HG02678 (cell line): ENCODE measurements around the gene CDK1.

Source experiments
- ATAC-seq: cut with Tn5 transposase; IDR thresholded peaks from one replicate; pipeline ENCODE4 v1.9.1; 2021; ENCODE audit warnings: mild to moderate bottlenecking, moderate library complexity; ENCODE audit not compliant: unreplicated experiment

CDK1 gene

DNA sequence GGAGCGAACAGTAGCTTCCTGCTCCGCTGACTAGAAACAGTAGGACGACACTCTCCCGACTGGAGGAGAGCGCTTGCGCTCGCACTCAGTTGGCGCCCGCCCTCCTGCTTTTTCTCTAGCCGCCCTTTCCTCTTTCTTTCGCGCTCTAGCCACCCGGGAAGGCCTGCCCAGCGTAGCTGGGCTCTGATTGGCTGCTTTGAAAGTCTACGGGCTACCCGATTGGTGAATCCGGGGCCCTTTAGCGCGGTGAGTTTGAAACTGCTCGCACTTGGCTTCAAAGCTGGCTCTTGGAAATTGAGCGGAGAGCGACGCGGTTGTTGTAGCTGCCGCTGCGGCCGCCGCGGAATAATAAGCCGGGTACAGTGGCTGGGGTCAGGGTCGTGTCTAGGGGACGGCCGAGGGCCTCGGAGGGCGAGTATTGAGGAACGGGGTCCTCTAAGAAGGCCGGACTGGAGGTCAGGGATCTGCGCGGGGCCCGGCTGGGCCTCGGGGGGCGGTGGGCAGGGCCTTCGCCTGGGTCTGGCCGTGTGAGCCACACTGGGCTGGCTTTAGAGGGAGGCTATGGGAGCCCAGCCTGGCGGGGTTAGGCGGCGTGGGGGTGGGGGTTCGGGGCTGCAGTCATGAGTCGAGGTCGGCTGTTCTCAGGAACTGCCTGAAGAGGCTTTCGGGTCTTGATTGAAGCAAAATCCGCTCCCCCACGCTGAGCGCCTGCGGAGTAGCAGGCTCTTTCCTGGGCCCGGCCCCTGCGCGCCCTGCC, at the start of gene CDK1:
CDK1 (plus strand) TSS at position 265 of the 757 bp plus-strand sequence. CDS start 1,688 bp downstream, outside the sequence.
- peak; percentile 97 for ATAC-seq

DNA sequence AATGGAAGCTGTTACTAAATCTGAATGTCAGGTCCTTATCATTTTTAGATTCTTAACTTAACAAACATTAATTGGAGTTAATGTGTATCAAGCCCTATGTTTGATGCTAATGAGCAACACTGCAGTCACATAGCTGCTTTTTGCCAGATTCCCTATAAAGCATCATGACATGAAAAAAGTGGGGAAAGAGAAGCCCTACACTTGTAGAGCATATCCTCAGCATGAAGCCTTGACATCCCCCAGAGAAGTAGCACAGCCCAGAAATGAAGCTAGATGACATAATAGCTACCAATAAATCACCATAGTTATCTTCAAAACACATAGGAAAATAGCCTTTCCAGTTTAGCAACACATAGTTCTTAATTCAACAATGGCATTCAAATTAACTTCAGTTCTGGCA, 49.2 kb upstream of the CDK1 start:
- no peak for ATAC-seq

DNA sequence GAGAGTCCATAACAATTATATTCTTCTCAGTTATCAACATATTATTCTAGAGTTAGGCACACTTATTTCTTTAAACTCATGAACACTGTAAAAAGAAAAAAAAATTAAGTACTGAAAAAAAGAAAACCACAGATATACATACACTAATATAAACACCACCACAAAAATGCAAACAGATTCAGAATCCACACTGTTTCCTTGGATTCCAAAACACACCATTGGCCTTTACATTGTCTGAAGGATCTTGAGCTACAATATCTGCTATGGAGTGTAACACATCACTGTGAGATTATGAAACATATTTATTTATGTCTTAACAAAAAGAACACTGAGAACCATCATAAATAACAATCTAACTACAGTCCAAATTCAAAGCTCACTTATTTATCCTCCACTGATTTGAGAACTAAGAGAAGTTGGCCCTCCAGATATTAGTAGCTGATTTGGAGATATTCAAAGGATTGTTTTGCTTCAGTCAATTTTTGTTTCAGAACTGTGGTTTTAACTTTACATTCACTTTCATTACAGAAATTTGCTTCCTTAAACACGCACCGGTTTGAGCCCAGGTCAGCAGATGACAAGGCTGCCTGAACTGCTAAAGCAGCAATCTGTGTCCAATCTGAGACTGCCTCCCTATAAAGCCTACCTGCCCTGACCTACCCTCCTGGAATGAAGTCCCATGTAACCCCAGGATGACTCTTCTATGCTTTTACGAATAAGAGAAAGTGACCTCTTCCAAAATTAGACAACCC, 47.0 kb upstream of the CDK1 start:
- peak; percentile 83 for ATAC-seq

DNA sequence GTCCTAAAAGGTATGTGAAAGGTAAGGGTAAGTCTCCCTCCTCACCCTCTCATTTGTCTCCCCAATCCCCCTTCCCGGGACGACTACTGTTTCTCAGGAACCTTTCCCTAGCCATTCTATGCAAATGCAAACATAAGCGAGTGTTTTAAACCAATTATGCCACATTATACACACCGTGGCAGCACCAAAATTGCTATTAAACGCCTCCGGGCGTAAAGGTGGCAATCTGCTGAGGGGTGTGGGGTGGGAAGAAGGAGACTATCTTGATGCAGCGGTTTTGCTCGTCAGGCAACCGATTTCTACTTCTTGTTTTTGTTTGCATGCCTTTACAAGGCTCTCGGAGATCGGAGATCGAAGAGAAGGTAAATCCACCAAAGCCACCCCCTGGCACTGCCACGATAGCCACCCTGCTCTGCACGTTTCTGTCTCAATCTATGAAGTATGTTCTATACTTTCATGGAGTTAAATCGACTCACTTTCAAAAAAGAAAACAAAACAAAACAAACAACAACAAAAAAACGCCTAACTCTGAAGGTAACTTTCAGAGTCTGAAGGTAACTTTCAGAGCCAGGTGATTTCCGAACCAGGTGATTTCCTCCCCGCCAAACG, 46.0 kb upstream of the CDK1 start:
- ATAC-seq = no peak

DNA sequence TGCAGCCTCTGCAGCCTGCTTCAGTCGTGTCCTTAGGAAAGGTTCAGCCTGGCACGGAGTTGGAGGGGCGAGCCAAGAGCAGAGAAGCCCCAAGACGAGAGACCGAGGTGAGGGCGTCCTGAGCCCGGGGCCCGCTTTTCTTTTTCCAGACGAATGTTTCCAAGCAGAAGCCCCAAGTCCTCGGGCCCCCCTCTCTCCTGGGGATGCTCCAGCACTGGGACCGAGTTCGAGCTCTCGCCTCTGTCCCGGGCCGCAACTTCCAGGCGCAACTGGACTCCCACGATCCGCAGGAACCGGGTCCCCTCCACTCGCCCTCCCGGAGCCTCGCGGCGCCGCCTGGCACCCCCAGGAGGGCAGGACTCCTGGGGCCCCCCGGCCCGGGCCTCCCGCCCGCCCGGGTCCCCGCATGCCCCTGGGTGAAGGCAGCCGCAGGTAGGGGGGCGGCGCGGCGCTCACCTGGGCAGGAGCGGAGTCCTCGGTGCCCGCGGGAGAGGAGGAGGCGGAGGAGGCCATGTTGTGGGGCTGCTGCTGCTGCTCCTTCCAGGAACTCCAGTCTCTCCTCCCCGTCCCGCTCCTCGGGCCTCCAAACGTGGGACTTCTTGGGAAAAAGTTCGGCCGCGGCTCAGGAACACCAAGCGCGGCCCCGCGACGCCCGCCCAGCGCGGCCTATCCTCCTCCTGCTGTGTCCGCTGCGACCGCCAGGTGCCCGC, 45.3 kb upstream of the CDK1 start:
- ATAC-seq = peak; percentile 50

DNA sequence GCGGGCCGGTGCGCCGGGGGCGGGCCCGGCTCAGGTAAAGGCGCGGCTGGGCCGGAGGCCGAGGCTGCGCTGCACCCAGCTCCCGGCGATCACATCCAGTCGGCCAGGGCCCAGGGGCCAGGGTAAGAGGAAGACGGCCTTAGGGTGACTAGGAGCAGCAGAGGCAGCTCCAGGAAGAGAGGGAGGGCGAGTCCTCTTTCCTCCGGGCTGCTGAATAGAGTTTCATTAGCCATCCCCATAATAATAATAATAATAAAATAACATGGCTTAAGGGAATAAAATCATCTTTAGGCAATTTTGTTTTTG, 44.8 kb upstream of the CDK1 start:
- no peak for ATAC-seq

DNA sequence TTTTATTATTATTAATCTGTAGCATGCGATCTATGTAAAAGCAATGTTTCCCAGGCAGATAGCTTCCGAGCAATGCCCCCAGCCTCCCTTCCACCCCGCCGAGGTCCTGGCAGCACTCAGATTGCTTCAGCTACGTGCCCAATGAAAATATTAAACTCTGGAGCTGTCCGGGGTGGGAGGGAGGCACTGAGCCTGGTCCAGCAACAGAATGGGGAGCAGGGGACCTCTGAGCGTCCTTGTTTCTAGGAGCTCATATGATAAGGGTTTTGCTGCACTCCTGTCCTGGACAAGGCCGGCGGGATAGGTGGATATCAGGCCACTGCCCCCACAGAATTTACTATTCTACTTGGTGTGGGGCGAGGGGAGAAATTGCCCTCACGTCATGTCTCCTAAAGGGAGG, 44.5 kb upstream of the CDK1 start:
- no peak for ATAC-seq

DNA sequence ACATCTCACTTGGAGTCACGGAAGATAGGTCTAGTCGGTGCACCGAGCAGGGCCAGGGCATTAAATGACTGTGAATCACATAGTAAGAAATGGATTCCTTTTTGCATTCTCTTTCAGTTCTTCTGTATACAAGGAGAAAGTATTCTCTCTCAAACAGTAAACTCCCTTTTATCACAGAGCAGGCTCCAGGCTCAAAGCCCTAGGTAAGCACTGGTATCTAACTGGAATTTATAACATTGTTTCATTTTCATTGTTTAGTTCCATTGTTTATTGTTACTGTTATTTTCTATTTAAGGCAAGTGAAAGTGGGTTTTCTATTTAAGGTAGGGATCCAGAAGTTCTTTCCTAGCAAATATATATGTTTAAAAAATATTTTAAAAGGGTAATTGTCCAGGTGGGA, 44.1 kb upstream of the CDK1 start:
- no peak for ATAC-seq

DNA sequence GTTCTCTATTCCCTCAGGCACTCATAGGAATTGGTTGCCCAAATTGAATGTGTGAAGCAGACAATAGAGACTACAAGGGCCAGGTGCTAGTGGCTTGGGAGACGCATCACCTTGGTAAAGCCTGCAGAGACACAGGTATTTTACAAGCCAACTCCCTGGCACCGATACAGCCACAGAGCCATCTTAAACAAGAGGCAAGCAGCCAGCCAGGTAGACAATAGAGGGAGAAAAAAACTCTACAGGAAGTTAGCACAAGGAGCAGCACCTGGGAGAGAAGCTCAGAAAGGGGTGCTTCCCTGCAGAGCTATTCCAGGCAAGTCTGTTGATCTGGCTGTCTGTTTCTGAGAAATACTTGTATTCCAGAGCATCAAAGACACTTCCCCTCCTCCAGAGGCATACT, 43.0 kb upstream of the CDK1 start:
- no peak for ATAC-seq

DNA sequence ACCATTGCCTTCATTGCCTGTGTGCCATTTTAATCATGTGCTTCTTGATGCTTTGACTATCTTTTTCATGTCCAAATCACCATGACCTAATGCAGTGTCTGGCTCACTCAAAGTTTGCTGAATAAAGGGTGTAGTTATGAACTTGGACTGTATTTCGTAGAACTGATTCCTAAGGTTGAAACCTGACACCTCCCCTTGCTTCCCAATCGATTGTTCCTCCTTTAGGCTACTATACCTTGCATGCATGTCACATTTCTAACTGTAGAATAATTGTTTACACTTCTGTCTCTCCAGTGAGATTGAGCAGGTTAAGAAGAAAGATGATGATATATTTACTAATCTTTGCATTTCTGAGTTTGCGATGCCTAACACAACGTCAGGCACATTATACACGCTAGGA, 41.0 kb upstream of the CDK1 start:
- no peak for ATAC-seq

DNA sequence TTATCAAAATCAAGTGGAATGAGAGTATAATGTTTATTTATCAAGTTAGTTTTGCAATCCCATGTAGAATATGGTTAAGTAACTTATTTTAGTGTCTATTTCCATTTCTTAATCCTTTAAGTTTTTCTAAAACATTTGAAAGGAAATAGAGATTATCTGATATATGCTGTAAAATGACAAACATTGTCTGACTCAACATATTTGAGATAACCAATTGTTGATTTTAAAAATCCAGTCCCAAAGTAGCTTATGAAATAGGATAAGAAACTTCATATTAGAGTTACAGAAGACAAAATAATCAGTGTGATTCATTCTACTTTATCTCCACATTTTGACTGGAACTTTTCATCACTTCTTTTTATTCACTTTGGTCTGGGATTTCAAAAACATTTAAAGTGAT, 38.7 kb upstream of the CDK1 start:
- ATAC-seq = no peak

DNA sequence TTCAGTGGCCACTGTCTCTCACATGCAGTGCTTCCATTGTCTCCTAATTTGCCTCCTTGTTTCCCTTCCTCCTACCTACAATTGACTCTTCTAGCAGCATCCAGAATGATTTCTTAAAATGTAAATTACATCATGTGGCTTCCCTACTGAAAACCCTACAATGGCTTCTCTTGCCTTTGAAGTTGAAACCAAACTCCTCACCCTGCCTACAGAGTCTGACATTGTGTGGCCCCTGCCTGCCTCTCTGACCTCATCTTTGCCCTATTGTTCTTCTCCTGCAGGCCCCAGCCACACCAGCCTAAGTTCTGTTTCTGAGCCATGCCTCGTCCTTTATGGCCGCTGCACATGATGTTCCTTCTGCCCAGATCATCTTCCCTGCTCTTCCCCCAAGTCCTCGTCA, 35.8 kb upstream of the CDK1 start:
- ATAC-seq = no peak

DNA sequence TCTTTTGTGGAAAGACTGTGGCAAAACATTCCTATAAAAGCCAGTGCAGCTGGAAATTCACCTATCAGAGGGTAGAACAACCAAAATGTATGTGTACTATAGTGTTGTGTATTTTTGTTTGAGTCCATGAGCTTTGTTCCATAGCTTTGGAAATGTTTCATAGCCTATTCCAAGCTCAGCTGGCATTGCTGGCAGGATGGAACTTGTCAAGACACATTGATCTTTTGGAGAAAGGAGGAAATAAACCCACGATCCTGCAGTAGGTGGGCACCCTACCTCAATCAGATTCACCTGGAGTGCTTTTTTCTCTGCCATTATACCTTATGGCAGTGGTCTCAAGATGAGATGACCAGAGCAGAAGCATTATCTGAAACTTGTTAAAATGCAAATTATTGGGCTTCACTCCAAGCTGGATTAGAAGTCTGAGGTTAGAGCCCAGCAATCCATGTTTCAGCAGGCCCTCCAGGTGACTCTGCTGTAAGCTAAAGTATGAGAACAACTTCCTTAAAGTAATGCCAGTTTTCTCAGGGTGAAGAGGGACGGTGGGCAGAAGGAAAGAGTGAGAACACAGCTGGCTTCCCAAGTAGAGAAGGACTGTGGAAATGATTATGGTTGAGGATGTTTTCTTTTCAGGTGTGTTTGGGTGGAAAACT, 30.3 kb upstream of the CDK1 start:
- ATAC-seq = no peak

DNA sequence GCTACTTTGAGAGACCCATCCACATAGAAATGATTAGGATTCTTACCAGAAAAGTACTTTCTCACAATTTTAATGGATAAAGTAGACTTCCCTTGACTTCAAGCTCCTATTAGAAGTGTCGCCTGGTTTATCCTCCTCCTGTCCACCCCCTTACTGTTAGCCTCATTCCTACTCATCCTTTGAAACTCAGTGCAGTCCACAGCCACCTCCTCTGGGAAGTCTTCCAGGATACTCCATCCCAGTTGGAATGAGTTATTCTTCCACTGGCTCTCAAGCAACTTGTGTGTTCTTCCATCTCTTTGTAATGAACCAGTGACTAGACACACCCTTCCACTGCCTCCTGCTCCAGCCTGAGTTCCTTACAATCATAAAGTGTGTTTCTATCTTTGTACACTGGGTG, 25.1 kb upstream of the CDK1 start:
- no peak for ATAC-seq

DNA sequence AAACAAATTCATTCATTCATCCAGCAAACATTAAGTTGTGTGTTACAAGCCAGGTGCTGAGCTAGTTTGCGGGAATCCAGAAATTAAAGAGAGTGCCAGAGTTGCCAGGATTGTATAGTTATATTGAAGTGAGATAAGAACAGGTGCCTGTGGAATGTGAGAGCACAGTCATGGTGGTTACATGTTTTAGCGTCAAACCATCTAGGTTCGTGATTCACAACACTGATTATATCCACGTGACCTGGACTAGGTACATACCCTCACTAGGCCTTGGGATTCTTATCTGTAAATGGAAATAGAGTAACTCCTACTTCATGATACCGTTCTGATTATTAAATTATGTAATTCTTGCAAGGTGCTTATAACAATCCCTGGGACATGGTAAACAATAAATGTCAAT, 24.5 kb upstream of the CDK1 start:
- ATAC-seq = no peak

DNA sequence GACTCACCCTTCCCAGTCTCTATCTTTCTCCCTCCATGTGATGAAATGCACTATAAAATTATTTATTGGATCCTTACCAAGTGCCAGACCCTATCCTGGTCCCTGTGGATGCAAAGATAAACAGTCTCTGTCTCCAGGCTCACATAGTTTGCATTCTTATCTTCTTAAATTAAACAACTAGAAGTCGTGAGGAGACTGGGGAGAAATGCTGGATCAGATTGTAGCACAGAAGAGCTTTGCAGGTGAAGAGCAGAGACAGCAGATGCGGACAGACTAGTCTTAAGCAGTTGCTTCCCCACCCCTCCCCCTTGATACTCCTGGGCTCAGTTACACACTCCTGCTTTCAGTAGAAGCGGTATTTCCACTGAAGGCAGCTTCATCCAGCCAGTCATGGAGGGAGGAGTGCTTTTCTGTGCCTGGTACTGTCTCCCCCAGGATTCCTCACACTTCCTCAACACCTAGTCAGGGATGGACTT, 20.8 kb upstream of the CDK1 start:
- no peak for ATAC-seq

DNA sequence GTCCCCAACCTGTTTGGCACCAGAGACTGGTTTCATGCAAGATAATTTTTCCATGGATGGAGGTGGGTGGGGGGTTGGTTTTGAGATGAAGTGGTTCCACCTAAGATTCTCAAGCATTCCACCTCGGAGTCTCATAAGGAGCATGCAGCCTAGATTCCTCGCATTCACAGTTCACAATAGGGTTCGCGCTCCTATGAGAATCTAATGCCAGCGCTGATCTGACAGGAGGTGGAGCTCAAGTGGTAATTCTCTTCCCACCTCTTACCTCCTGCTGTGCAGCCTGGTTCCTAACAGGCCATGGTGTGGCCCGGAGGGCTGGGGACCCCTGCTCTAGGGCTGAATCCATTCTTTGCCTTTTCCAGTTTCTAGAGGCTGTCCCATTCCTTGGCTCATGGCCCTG, 19.1 kb upstream of the CDK1 start:
- ATAC-seq = no peak

DNA sequence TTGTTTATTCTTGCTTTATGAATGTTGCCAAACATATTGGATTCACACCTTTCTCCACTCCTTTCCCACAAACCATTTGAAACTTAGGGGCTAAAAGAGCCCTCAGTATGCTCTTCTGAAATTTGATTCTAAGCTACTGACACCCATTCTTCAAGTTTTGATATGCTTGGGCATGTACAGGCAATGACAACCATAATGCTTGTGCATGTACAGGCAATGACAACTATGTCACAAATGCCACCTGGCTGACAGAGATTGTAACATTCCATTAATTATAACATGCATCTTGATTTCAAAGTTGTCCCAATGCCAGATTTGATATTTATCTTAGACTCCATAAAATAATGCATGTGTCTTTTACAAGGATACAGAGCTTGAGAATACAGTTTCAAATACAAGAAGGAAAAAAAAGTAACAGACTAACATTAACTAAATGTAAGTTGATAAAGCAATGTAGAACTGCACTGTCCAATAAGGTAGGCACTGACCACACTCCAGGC, 17.5 kb upstream of the CDK1 start:
- ATAC-seq = no peak

DNA sequence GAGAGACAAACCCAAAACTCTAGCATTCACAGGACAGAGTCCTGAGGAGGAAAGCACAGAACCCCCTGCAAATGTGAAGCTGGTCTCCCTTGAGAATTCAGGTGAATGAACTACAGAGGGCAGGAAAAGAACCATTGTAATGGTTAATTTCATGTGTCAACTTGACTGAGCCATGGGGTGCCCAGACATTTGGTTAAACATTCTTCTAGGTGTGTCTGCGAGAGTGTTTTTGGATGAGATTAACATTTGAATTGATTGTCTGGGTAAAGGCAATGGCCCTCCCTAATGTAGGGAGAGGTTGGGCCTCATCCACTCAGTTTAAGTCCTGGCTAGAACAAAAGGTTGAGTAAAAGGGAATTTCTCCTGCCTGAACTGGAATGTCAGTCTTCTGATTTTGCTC, 15.7 kb upstream of the CDK1 start:
- ATAC-seq = no peak

DNA sequence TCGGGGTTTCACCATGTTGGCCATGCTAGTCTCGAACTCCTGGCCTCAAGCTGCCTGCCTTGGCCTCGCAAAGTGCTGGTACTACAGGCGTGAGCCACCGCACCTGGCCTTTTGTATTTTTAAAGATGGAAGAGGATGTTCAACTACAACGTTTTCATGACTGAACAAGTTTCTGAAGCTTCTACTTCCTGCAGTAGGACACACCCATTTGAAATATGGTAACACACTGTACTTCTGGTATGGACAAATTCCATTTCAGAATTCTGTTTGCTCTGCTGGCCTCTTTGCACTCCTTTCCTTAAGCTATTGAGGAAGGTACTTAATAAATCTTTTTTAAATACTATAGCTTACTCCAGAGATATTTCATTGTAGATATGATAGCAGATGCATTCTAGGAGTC, 10.9 kb upstream of the CDK1 start:
- ATAC-seq = no peak

DNA sequence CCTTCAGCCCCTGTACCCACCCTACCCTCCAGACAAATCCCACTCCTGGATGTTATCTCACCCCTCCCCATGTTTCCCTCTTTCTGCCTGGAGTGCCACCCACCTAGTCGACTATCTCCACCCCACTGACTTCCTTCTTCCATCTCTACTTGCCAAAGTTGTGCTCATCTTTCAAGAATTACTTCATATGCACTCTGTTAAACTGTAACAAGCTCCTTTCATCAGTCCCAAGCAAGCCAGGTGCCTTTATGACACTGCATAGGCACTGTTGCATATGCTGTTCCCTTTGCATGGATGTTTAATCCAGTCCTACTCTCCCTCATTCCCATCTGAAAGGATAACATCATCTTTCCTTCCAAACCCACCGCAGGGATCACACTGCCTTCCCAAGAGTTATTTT, 8.9 kb upstream of the CDK1 start:
- no peak for ATAC-seq
